Hindlimb muscle (tissue), 1 donor: ENCODE data around the gene RERE. TPM values are rescaled to one million over a fixed set of nuclear protein-coding genes. Genes with fewer than 3 reads are reported as not detected.

Source experiments
- DNase-seq: peaks from one replicate; pipeline ENCODE4 v3.0.0-alpha.2; 2013
- polyA plus RNA-seq: library from polyadenylated mRNA; unstranded; fragments of 120-200 nt; gene quantifications from one replicate; pipeline ENCODE4 v1.2.1, GENCODE V29; 2013; ENCODE audit not compliant: insufficient read length

Gene RERE
- polyA plus RNA-seq, 1 donor, result 93.9 TPM

GRCh38 chr1:8684590-8684989, 132.8 kb downstream of the RERE start:
- DNase-seq, result no peak

DNA sequence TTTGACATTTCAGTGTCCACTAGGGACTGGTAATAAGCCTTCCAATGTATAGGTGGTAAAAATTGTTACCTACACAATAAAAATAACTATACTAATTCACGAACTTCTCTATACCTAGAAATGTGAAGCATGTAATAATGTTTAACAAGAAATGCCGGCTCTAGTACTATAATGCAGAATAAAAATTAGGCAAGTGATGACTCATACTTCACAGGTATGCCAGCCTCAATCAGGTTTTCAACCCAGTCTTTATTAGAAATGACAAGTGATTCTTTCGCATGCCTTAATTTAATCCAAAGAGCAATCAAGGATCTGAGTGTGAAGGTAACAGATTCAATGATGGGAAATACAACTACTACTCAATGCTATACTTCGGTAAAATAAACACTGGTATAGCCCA, 134.9 kb downstream of the RERE start:
- no peak for DNase-seq

DNA sequence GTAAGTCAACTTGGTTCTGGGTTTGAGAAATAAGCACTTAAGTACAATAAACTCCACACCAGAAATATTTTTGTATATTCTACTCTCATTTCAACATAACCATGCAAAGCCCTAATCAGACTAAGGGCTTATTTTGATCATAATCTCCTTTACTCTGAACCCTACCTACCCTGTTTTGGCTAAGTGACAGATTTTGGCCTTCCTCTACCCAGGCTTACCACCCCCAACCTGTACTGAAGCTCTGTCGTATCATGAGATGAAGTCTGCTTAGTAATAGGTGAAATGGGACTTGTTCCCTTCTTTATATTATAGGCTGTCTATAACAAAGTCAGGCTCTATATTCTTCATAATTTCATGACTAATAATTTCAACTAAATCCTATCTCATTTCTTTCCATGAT, 135.5 kb downstream of the RERE start:
- DNase-seq, result no peak

GRCh38 chr1:8680664-8681650, 136.5 kb downstream of the RERE start:
- DNase-seq, result no peak

- no peak for DNase-seq
Measured at GRCh38 chr1:8679929-8680663, 137.3 kb downstream of the RERE start.

GRCh38 chr1:8679395-8679800, 138.0 kb downstream of the RERE start:
- no peak for DNase-seq

DNA sequence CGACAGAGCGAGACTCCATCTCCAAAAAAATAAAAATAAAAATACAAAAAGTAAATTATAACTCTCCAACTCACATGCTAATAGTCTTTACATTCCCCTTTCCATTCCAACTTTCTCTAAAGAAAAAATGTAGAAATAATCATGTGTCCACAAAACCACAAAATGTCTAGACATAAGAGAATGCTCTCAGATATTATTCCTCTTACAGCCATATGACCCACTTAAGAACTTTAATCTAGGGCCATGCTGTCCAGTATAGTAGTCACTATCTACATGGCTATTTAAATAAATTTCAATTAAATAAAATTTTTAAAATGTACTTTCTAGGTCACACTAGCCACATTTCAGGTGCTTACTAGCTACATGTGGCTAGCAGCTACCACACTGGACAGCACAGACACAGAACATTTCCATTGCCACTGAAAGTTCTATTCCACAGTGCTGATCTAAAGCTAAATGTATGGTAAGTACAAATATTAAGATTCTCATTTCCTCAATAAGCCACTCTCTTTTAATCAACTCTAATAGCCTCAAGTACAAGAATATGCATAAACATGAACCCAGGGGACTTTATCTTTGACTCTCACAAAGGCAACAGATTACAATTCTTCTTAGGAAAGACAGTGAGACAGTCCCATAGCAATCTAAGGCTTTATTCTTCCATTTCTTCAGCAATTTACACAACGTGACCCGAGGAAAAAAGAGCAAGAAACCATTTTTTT, 138.6 kb downstream of the RERE start:
- no peak for DNase-seq

DNA sequence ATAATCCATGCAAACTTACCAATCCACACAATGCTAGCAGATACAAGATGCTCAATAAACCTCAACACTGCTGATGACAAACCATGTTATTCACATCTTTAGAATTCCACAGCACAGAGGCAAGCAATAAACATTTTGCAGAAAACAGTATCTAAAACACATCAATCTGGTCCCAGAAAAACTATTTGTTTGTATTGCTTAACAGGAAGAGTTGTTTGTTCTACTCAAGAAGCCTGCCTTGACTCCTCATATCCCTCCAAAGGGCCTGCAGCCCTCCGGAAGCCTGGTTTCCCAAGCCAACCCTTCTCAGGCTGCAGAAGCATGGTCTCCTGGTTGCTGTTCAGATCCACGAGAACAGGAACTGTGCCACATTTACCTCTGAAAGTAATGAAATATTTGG, 139.7 kb downstream of the RERE start:
- DNase-seq, result no peak

GRCh38 chr1:8676813-8677212, 140.6 kb downstream of the RERE start:
- DNase-seq, result no peak

DNA sequence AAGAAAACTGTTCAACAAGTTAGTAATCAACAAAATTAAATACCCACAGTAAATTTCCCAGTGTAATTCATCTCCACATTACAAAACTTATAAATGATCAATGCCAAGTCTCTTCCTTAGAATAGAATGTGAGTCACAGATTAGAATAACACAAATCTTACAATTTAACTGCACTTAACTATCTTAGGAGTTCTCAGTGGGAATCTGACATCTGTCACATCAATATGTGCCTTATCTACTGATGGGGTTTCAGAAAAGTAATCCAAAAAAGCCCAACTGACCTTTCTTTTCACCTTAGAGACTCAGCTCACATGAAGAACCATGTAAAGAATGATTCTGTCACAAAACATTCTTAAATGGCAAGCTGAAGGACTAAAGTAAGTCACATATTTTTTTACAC, 141.4 kb downstream of the RERE start:
- no peak for DNase-seq

GRCh38 chr1:8674912-8675311, 142.5 kb downstream of the RERE start:
- no peak for DNase-seq

DNA sequence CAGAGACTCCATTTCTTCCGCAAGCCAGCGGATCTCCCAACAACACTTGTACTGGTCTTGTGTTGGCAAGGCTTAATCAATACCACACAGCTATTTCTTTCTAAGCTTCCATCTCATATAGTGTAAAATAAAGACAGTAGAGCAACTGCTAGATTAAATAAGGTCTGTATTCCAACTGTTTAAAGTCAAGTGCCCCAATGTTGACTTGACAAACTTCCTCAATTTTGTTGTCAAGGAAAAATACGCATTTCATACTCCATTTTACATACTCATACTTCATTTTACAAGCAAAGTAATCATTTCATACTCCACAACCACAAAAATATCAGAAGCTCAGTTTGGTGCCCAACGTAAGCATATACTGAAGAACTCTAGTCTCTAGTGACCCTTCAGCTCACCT, 143.0 kb downstream of the RERE start:
- no peak for DNase-seq

DNA sequence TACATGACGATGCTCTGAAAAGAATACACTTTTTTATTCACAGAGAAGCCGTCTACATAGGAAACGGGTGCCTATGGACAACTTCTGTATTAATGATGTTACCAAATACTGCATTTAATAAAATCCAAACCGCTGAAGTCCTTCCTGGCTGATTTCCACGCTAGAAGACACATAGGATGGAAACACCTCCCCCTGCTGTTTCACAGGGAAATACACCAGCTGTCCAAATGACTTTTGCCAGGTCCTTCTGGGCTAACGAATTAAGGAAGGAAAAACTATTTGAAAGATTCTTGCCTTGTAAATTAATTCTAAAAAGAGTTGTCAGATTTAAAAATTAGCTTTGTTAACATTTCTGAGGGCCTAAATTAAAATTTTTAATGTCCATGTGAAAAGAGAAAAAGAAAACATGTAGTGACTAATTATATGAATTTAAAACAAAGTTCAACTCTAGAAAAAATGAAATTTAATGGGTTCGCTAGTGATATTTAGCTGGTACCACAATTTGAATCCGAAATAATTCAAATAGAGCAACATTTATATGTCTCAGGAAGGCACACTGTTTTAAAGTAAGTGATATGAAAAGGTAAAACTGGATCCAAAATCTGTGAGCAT, 146.0 kb downstream of the RERE start:
- peak; percentile 81 for DNase-seq

- no peak for DNase-seq
Measured at GRCh38 chr1:8670371-8670818, 147.0 kb downstream of the RERE start.

GRCh38 chr1:8669606-8670335, 147.7 kb downstream of the RERE start:
- DNase-seq, result no peak

DNA sequence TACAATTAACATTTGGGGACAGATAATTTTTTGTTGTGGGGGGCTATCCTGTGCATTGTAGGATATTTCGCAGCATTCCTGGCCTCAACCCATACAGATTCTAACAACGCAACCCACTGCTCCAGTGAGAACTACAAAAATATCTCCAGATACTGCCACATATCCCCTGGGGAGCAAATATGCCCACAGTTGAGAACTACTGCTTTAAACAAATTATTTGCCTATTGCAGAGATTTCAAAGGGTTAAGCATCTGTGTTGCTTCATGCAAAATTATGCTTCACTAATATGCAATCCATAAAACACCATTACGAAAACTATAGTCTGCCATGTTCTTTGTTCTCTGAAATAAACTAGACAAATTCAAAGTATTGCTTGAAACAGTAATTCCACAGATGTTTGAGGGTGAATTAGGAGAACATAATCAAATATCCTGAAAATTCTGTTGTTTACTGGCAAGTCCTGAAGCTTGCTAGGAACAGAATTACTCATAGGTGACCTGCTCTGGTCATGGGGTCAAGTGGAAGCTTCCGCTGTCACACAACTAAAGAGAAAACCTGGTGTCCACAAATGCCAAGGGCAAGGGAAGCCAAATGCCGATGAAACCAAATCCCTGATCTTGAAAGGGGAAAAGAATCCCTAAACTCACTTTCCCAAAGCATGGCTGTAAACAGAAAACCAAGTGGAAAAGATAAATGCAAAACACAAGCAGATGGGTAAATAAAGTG, 149.4 kb downstream of the RERE start:
- no peak for DNase-seq

GRCh38 chr1:8666389-8667167, 150.9 kb downstream of the RERE start:
- DNase-seq, result no peak

- no peak for DNase-seq
Measured at GRCh38 chr1:8665833-8666232, 151.6 kb downstream of the RERE start.

- DNase-seq, result no peak
Measured at GRCh38 chr1:8664887-8665286, 152.6 kb downstream of the RERE start.

- DNase-seq, result no peak
Measured at GRCh38 chr1:8663915-8664329, 153.5 kb downstream of the RERE start.
